ENCODE measurements around the gene ENO4. TPM values are rescaled to one million over a fixed set of nuclear protein-coding genes. Genes with fewer than 3 reads are reported as not detected.

The ENO4 gene
- total RNA-seq, 1 donor from 2014 or later: 0.07 TPM

- TF ChIP-seq CTCF (IDR thresholded peaks at IDR 0.05): no peak
- H3K4me3 Mint-ChIP-seq: no peak overlapping the region
- no peaks in the 10 kb centered on the region for H3K9me3 Mint-ChIP-seq
- intact Hi-C loops (cut with micrococcal nuclease): no loop called here
- ChIA-PET POLR2A (no interaction called here), CTCF (no interaction called here)
- no peaks in the 10 kb centered on the region for H3K27me3 Mint-ChIP-seq
- H3K4me1 Mint-ChIP-seq: peaks cover 14% of the 10 kb centered on the region
- DNase-seq (no peak), ATAC-seq (ENCODE audit: low read depth) (no peak)
- H3K27ac Mint-ChIP-seq: no peak overlapping the region
- H3K36me3 Mint-ChIP-seq (ENCODE audit: low read depth): peaks cover 19% of the 10 kb centered on the region
Measured at GRCh38 chr10:116836083-116836482, 13.2 kb upstream of the ENO4 start.

GRCh38 chr10:116836902-116837523, 12.3 kb upstream of the ENO4 start:
- H3K27ac Mint-ChIP-seq: no peak overlapping the region
- ChIA-PET POLR2A (no interaction called here), CTCF (no interaction called here)
- intact Hi-C loops (cut with micrococcal nuclease): no loop called here
- H3K4me3 Mint-ChIP-seq: no peak overlapping the region
- ATAC-seq (ENCODE audit: low read depth) (no peak), DNase-seq (no peak)
- TF ChIP-seq CTCF (IDR thresholded peaks at IDR 0.05): no peak
- peaks cover 12% of the 10 kb centered on the region for H3K36me3 Mint-ChIP-seq (ENCODE audit: low read depth)
- H3K9me3 Mint-ChIP-seq: no peaks in the 10 kb centered on the region
- peaks cover 14% of the 10 kb centered on the region for H3K4me1 Mint-ChIP-seq
- no peaks in the 10 kb centered on the region for H3K27me3 Mint-ChIP-seq

GRCh38 chr10:116838143-116838725, 11.1 kb upstream of the ENO4 start:
- H3K4me3 Mint-ChIP-seq: no peak overlapping the region
- no peak for DNase-seq

GRCh38 chr10:116840389-116841075, 8.8 kb upstream of the ENO4 start:
- Mint-ChIP-seq H3K27ac (no peak overlapping the region), H3K4me3 (no peak overlapping the region), H3K9me3 (no peaks in the 10 kb centered on the region), H3K27me3 (no peaks in the 10 kb centered on the region), H3K4me1 (peaks cover 21% of the 10 kb centered on the region), H3K36me3 (ENCODE audit: low read depth) (no peaks in the 10 kb centered on the region)
- no peak for TF ChIP-seq CTCF (IDR thresholded peaks at IDR 0.05)
- intact Hi-C loops (cut with micrococcal nuclease): loop anchor here (10.0 kb wide), 1 partner anchor 1204 kb away; the partner anchor contains the start of gene RAB11FIP2
- DNase-seq (no peak), ATAC-seq (ENCODE audit: low read depth) (no peak)
- ChIA-PET POLR2A (no interaction called here), CTCF (interaction anchor here (1.2 kb wide), 1 partner anchor 44 kb away, joined by 3 read pairs; no protein-coding TSS in a partner anchor)

More at GRCh38 chr10:116838143-116838725, 11.1 kb upstream of the ENO4 start:
- Mint-ChIP-seq H3K4me1 (peaks cover 17% of the 10 kb centered on the region), H3K27ac (peak overlapping the region; percentile 1), H3K9me3 (no peaks in the 10 kb centered on the region), H3K36me3 (ENCODE audit: low read depth) (peaks cover 3% of the 10 kb centered on the region), H3K27me3 (no peaks in the 10 kb centered on the region)
- ATAC-seq (ENCODE audit: low read depth): peak; percentile 60
- POLR2A ChIA-PET: no interaction called here
- CTCF ChIA-PET: no interaction called here
- TF ChIP-seq CTCF (IDR thresholded peaks at IDR 0.05): no peak
- intact Hi-C loops (cut with micrococcal nuclease): loop anchor here (1.0 kb wide), 1 partner anchor 10 kb away; no protein-coding TSS in a partner anchor

- H3K4me1 Mint-ChIP-seq: peaks cover 42% of the 10 kb centered on the region
- peaks cover 6% of the 10 kb centered on the region for H3K27me3 Mint-ChIP-seq
- intact Hi-C loops (cut with micrococcal nuclease): loop anchor here (5.0 to 10.0 kb wide), 2 partner anchors 1199 to 1496 kb away; partner anchors contain the start of genes FAM204A and RAB11FIP2
- H3K9me3 Mint-ChIP-seq: no peaks in the 10 kb centered on the region
- ATAC-seq (ENCODE audit: low read depth) (no peak), DNase-seq (no peak)
- POLR2A ChIA-PET: no interaction called here
- no peak for TF ChIP-seq CTCF (IDR thresholded peaks at IDR 0.05)
- no peaks in the 10 kb centered on the region for H3K36me3 Mint-ChIP-seq (ENCODE audit: low read depth)
- CTCF ChIA-PET: no interaction called here
- no peak overlapping the region for H3K4me3 Mint-ChIP-seq
- no peak overlapping the region for H3K27ac Mint-ChIP-seq
Measured at GRCh38 chr10:116845823-116846222, 3.5 kb upstream of the ENO4 start.
